Thoracic aorta (tissue), 2 donors: ENCODE measurements around the gene TIMM17B. TPM values are rescaled to one million over a fixed set of nuclear protein-coding genes. Genes with fewer than 3 reads are reported as not detected.

Source experiments
- ATAC-seq: fragments of 150-250 bp; one replicate; pipeline ENCODE4 v1.8.0; 2017; ENCODE audit warnings: low read depth; ENCODE audit not compliant: insufficient number of reproducible peaks, low FRiP score
- DNase-seq: peaks from one replicate; pipeline ENCODE4 v3.0.0-alpha.2; 2020; ENCODE audit warnings: low spot score
- H3K27ac ChIP-seq, 2 donors: fragments of 200-600 bp; sonication (generic); 1 replicate in 1 of 2; 2 replicates in 1 of 2; pipeline ENCODE4 v1.5.1; 2016; ENCODE audit warnings: mild to moderate bottlenecking in 2 of 2, moderate library complexity in 2 of 2
- H3K27me3 ChIP-seq: fragments of 200-600 bp; sonication (generic); replicated peaks from 2 replicates; pipeline ENCODE4 v1.6.0; 2016; ENCODE audit warnings: mild to moderate bottlenecking; ENCODE audit not compliant: insufficient read depth
- H3K36me3 ChIP-seq: fragments of 200-600 bp; sonication (generic); one replicate; pipeline ENCODE4 v1.5.1; 2016
- H3K4me1 ChIP-seq, 2 donors: fragments of 200-600 bp; sonication (generic); 1 replicate in 1 of 2; 2 replicates in 1 of 2; pipeline versions ENCODE4 v1.5.1 to v1.6.0; 2016; ENCODE audit warnings: low read depth in 2 of 2, mild to moderate bottlenecking in 1 of 2; ENCODE audit not compliant: control insufficient read depth in 1 of 2
- H3K4me3 ChIP-seq: fragments of 200-600 bp; sonication (generic); 2 replicates; pipeline ENCODE4 v1.5.1; 2016; ENCODE audit warnings: mild to moderate bottlenecking
- H3K9me3 ChIP-seq: fragments of 200-600 bp; sonication (generic); 2 replicates; pipeline ENCODE4 v1.5.1; 2016
- total RNA-seq, 2 donors: library from RNA; depleted of rRNA; stranded (reverse); fragments of >200 nt; gene quantifications; one replicate each; pipeline versions ENCODE4 v1.1.0 to v1.2.3, GENCODE V29; 2016
- TF ChIP-seq, protein P1 (sequence below): fragments of 200-600 bp; sonication (generic); IDR thresholded peaks from one replicate; pipeline ENCODE4 v1.5.1; 2019; ENCODE audit warnings: antibody characterized with exemption

TIMM17B gene
- total RNA-seq, 2 donors from 2014 or later = 30.0 to 52.0 TPM

DNA sequence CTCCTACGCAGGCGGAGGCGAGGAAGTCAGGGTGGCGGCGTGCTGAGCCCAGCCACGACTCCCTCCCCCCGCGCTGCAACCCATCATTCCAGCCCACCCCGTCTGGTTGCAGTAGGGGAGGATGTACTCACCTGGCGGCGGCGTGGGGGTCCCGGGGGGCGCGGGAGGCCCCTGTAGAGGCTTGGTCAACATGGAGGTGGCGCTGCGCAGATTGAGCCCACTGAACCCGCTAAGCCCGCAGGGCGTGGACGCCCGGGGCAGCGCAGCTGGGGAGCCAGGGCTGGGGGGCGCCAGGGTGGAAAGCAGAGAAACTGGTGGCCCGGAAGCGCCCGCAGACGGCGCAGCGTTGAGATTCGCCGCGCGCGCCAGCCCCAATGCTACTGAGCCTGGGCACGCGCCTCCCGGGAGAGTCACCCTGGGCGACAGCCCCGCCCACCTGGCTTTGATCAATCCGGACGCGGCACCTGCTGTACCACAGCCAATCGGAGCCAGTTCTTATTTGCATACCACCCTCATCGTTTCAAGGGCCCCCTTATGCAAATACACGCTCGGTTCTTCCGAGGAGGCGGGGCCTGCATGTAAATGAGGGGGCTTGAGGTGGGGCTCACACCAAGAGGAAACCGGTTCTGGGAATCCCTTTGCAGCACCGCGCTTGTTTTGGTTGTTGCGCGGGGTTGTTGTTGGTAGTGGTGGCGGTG lies 21.2 kb upstream of the TIMM17B start, which contains the start of gene PIM2:
Gene PIM2, minus strand, starts transcription at position 382 of the 698 bp plus-strand sequence. Its CDS starts 190 bp downstream, at position 192.
- H3K4me1 ChIP-seq = peaks cover 0 to 5% of the 10 kb centered on the region in 2 donors
- DNase-seq = peak; percentile 71
- no peaks in the 10 kb centered on the region for H3K27me3 ChIP-seq
- H3K9me3 ChIP-seq = no peaks in the 10 kb centered on the region
- peak; percentile 75 for ATAC-seq
- H3K27ac ChIP-seq = peak within 1 kb of the TSS; percentile 85 to 91
- TF ChIP-seq, protein P1, sequence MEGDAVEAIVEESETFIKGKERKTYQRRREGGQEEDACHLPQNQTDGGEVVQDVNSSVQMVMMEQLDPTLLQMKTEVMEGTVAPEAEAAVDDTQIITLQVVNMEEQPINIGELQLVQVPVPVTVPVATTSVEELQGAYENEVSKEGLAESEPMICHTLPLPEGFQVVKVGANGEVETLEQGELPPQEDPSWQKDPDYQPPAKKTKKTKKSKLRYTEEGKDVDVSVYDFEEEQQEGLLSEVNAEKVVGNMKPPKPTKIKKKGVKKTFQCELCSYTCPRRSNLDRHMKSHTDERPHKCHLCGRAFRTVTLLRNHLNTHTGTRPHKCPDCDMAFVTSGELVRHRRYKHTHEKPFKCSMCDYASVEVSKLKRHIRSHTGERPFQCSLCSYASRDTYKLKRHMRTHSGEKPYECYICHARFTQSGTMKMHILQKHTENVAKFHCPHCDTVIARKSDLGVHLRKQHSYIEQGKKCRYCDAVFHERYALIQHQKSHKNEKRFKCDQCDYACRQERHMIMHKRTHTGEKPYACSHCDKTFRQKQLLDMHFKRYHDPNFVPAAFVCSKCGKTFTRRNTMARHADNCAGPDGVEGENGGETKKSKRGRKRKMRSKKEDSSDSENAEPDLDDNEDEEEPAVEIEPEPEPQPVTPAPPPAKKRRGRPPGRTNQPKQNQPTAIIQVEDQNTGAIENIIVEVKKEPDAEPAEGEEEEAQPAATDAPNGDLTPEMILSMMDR = no peak
- H3K36me3 ChIP-seq = peaks cover 12% of the 10 kb centered on the region
- peak within 1 kb of the TSS; percentile 82 for H3K4me3 ChIP-seq

DNA sequence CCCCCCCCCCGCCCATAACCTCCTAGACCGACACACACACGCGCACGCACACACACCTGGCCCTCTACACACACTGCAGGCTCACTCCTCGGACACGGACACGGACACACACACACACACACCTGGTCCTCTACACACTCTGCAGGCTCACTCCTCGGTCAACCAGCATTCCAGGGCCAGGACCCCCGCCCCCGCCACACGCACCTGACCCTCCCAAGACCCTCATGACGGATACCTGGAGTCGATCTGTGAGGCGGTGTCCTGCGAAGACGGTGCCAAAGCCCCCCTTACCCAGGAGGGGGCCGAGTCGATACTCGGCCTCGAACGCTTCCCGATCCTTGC lies 20.7 kb upstream of the TIMM17B start:
- Histone ChIP-seq H3K36me3 (peaks cover 7% of the 10 kb centered on the region), H3K4me1 (peaks cover 0 to 5% of the 10 kb centered on the region in 2 donors), H3K27ac (peak overlapping the region; percentile 85 to 91), H3K9me3 (no peaks in the 10 kb centered on the region), H3K27me3 (no peaks in the 10 kb centered on the region), H3K4me3 (peak overlapping the region; percentile 82)
- TF ChIP-seq, protein P1 = no peak
- ATAC-seq = no peak
- DNase-seq = no peak

DNA sequence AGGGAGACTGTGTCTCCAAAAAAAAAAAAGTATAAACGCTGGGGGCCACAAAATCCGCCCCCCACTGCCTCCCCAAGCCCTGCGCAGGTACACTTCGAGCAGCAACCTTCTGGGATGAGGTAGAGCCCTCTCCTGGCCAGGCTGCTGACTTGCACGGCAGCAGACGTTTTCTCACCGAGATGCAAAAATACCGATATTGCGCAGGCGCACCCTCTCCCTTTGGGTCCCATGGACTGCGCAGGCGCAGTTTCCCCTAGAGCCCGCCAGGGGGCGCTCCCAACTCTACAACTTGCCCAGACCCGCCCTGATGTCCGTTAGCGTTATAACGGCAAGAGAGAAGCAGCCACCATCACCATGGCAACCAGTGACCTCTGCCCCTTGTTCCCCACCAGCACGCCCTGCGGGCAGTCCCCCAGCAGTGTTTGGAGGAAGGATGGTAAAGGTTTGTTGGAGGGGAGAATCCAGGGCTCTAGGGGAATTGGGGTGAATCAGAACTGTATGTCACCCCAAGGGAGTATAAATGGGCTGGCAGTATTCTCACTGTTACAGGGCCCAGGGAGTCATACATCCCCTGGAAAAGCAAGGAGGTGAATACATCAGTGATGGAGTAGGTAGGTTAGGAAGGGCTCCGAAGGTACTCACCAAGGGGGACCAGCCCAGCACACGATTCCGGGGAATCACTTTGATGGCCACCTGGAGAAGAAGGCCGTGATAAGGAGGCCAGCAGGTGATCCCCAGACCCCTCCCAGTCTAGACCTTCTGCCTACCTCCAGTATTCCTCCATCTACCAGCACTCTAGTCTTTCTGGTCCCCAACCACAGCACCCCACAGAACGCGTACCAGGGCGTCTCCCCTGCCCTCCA lies 19.8 kb upstream of the TIMM17B start:
- Histone ChIP-seq H3K27me3 (no peaks in the 10 kb centered on the region), H3K4me3 (peak overlapping the region; percentile 82), H3K36me3 (no peaks in the 10 kb centered on the region), H3K9me3 (no peaks in the 10 kb centered on the region), H3K4me1 (peaks cover 0 to 5% of the 10 kb centered on the region in 2 donors), H3K27ac (peak overlapping the region in 1 of 2 donors; percentile 74)
- ATAC-seq (peak; percentile 71), DNase-seq (peak; percentile 77)
- TF ChIP-seq, protein P1 = peak; percentile 88

DNA sequence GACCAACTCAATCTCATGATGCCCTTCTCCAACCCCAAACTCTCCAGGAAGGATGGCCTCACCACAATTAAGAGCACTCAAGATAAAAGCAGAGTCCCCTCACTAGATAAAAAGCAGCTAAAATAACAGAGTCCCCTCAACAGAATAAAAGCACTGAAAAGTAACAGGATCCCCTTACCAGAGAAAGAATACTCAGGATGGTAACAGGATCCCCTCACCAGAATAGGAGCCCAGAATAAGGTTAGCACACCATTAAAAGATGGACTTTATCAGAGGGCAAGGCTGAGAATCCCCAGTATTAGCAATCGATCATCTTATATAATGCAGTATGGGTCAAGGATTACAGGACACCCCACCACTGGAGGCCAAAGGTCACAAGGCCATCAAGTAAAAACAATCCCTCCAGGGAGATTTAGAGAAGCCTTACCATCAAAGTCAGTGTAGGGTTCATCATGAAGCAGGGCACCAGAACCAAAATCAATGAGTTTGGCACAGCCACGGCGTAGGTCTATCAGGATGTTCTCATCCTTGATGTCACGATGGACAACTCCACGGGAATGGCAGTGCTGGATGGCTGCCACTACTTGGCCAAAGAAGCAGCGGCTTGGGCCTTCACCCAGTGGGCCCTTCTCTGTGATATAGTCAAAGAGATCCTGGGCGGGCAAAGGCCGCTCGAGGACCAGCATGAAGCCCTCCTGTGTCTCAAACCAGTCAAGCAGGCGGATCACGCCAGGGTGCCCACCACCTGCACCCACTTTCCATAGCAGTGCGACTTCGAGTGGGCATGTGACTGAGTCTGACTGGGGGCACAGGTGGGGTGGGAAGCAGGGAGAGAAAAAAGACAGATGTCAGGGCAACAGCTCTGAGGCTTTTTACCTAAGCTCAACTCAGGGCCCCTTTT lies 17.3 kb upstream of the TIMM17B start:
- H3K4me3 ChIP-seq = no peak overlapping the region
- peaks cover 0 to 5% of the 10 kb centered on the region in 2 donors for H3K4me1 ChIP-seq
- no peaks in the 10 kb centered on the region for H3K9me3 ChIP-seq
- TF ChIP-seq, protein P1 = no peak
- H3K27me3 ChIP-seq = no peaks in the 10 kb centered on the region
- no peak for DNase-seq
- no peaks in the 10 kb centered on the region for H3K36me3 ChIP-seq
- no peak for ATAC-seq
- H3K27ac ChIP-seq = no peak overlapping the region
